Measurements from ENCODE around the gene SPRY4.
"Not testable (repeated sequence)": the region's sequence is repeated elsewhere in the genome, so short reads cannot be mapped to it uniquely, and the experiment has no call there.

Gene SPRY4

DNA sequence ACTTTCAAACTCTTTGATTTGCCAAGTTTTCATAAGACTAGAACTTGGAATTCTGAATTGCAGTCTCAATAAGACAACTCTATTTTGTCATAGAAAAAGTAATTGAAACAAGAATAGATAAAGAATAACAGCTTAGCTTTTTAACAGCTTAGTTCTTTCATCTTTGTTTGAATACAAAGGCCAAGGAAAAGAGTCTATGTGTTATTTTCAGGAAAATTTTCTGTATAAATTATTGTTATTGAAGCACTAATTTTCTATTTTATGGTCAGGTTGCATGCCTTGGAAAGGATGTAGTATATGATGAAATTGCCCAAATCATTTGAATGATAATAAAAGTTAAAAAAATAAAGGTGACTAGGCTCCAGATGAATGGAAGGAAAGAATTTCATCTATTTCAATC is 25.2 kb upstream of the SPRY4 start:
- DNase-seq (ENCODE audit: extremely low spot score) = no peak
- TF ChIP-seq FOXM1 (IDR thresholded peaks at IDR 0.05; ENCODE audit: borderline replicate concordance) (no peak), SP1 (IDR thresholded peaks at IDR 0.05) (no peak), CTBP1 (IDR thresholded peaks at IDR 0.05; ENCODE audit: borderline replicate concordance) (no peak), NFRKB (IDR thresholded peaks at IDR 0.05) (no peak), HDGF (IDR thresholded peaks at IDR 0.05; ENCODE audit: borderline replicate concordance) (no peak), L3MBTL2 (conservative IDR thresholded peaks at IDR 0.05) (no peak)
- CTCF ChIA-PET = interaction anchor here (0.6 kb wide), 1 partner anchor 39 kb away, joined by 4 read pairs; no protein-coding TSS in a partner anchor
- POLR2A ChIA-PET = no interaction called here

- POLR2A ChIA-PET = no interaction called here
- DNase-seq (ENCODE audit: extremely low spot score) = no peak
- CTCF ChIA-PET = no interaction called here
- TF ChIP-seq FOXK2 (IDR thresholded peaks at IDR 0.05) = no peak
- TF ChIP-seq ARNT (IDR thresholded peaks at IDR 0.05) = no peak
- TF ChIP-seq HDGF (IDR thresholded peaks at IDR 0.05; ENCODE audit: borderline replicate concordance) = no peak
- TF ChIP-seq NFRKB (IDR thresholded peaks at IDR 0.05) = no peak
- no peak for TF ChIP-seq LEF1 (IDR thresholded peaks at IDR 0.05; ENCODE audit: borderline replicate concordance)
- TF ChIP-seq BHLHE40 (IDR thresholded peaks at IDR 0.05; ENCODE audit: borderline replicate concordance) = no peak
- no peak for TF ChIP-seq L3MBTL2 (conservative IDR thresholded peaks at IDR 0.05)
- TF ChIP-seq CTBP1 (IDR thresholded peaks at IDR 0.05; ENCODE audit: borderline replicate concordance) = no peak
- no peak for TF ChIP-seq FOXM1 (IDR thresholded peaks at IDR 0.05; ENCODE audit: borderline replicate concordance)
- no peak for TF ChIP-seq ELF4 (IDR thresholded peaks at IDR 0.05)
These were observed 21.9 kb upstream of the SPRY4 start for GRCh38 chr5:142346706-142347105.

DNA sequence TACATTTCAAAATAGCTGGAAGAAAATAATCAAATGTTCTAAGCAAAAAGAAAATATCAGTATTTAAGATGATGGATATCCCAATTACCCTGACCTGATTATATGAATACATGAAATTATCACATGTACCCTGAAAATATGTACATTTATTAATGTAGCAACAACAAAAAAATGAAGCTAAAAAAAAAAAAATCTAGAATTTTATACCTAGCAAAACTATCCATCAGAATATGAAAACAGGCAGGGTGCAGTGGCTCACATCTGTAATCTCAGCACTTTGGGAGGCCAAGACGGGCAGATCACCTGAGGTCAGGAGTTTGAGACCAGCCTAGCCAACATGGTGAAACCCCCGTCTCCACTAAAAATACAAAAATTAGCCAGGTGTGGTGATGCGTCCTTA is 20.1 kb upstream of the SPRY4 start:
- TF ChIP-seq ZNF384 (IDR thresholded peaks at IDR 0.05) = peak; percentile 6; the same call in 1 of the 2 replicates
- DNase-seq (ENCODE audit: extremely low spot score); POLR2A ChIA-PET: not testable (repeated sequence)
- CTCF ChIA-PET = interaction anchor here (1.1 kb wide), 1 partner anchor 631 kb away, joined by 3 read pairs; no protein-coding TSS in a partner anchor

GRCh38 chr5:142343531-142343930 is 18.7 kb upstream of the SPRY4 start:
- no peak for DNase-seq (ENCODE audit: extremely low spot score)
- ChIA-PET POLR2A (no interaction called here), CTCF (no interaction called here)
- TF ChIP-seq HDGF (IDR thresholded peaks at IDR 0.05; ENCODE audit: borderline replicate concordance) (no peak), ARNT (IDR thresholded peaks at IDR 0.05) (no peak), SP1 (IDR thresholded peaks at IDR 0.05) (no peak), FOXM1 (IDR thresholded peaks at IDR 0.05; ENCODE audit: borderline replicate concordance) (no peak)

- no peak for DNase-seq (ENCODE audit: extremely low spot score)
- ChIA-PET POLR2A (no interaction called here), CTCF (interaction anchor here (0.6 kb wide), 1 partner anchor 214 kb away, joined by 3 read pairs; no protein-coding TSS in a partner anchor)
- no peak for TF ChIP-seq FOXA1 (IDR thresholded peaks at IDR 0.05)
- no peak for TF ChIP-seq L3MBTL2 (conservative IDR thresholded peaks at IDR 0.05)
- no peak for TF ChIP-seq ZNF384 (IDR thresholded peaks at IDR 0.05)
- no peak for TF ChIP-seq FOXK2 (IDR thresholded peaks at IDR 0.05)
- TF ChIP-seq NFRKB (IDR thresholded peaks at IDR 0.05) = no peak
These were observed 17.5 kb upstream of the SPRY4 start for GRCh38 chr5:142342128-142342981.

DNA sequence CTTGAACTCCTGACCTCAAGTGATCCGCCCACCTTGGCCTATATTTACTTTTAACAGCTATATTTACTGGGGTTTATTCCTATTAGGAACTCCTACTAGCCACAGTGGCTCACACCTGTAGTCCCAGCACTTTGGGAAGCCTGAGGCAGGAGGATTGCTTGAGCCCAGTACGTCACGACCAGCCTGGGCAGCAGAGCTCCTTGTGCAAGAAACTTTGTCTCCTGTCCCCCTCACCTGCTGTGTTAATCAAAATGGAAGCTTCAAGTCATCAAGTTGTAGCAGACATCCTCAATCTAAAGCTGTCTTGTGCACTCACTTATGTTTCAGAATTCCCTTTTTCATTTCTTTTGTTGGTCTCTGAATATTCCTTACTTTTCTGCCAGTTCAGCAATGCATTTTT is 15.0 kb upstream of the SPRY4 start:
- POLR2A ChIA-PET = no interaction called here
- TF ChIP-seq HDGF (IDR thresholded peaks at IDR 0.05; ENCODE audit: borderline replicate concordance) (no peak), BHLHE40 (IDR thresholded peaks at IDR 0.05; ENCODE audit: borderline replicate concordance) (no peak), TARDBP (IDR thresholded peaks at IDR 0.05) (no peak), SP1 (IDR thresholded peaks at IDR 0.05) (no peak), NFRKB (IDR thresholded peaks at IDR 0.05) (no peak), SUZ12 (IDR thresholded peaks at IDR 0.05) (no peak), FOXK2 (IDR thresholded peaks at IDR 0.05) (no peak), FOXA1 (IDR thresholded peaks at IDR 0.05) (no peak), ARNT (IDR thresholded peaks at IDR 0.05) (no peak), L3MBTL2 (conservative IDR thresholded peaks at IDR 0.05) (no peak), ZNF384 (IDR thresholded peaks at IDR 0.05) (no peak)
- DNase-seq (ENCODE audit: extremely low spot score) = no peak
- CTCF ChIA-PET = no interaction called here

DNA sequence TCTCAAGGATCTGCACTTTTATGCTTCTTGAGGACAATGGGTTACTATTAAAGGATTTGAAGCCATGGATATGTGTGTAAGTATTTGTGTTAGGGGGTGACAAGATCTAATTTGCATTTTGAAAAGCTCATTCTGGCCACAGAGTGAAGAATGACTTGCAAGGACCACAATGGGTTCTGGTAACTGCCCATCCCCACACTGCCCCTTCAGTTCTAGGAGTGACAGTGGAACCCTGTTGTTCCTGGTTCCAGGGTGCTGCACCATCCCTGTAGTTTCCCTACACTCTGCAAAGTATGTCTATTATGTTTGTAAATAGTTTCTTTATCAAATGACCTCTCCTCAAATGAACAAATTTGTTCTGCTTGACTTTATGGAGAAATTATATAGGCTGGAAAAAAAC is 9.7 kb upstream of the SPRY4 start:
- ChIA-PET POLR2A (no interaction called here), CTCF (no interaction called here)
- no peak for DNase-seq (ENCODE audit: extremely low spot score)
- TF ChIP-seq LEF1 (IDR thresholded peaks at IDR 0.05; ENCODE audit: borderline replicate concordance) (no peak), BHLHE40 (IDR thresholded peaks at IDR 0.05; ENCODE audit: borderline replicate concordance) (no peak), TARDBP (IDR thresholded peaks at IDR 0.05) (no peak), FOXK2 (IDR thresholded peaks at IDR 0.05) (no peak), SUZ12 (IDR thresholded peaks at IDR 0.05) (no peak), ZNF384 (IDR thresholded peaks at IDR 0.05) (no peak), ARNT (IDR thresholded peaks at IDR 0.05) (no peak), SP1 (IDR thresholded peaks at IDR 0.05) (no peak), HDGF (IDR thresholded peaks at IDR 0.05; ENCODE audit: borderline replicate concordance) (no peak), NFRKB (IDR thresholded peaks at IDR 0.05) (no peak), ELF4 (IDR thresholded peaks at IDR 0.05) (no peak), L3MBTL2 (conservative IDR thresholded peaks at IDR 0.05) (no peak)
- TF ChIP-seq, protein P1, sequence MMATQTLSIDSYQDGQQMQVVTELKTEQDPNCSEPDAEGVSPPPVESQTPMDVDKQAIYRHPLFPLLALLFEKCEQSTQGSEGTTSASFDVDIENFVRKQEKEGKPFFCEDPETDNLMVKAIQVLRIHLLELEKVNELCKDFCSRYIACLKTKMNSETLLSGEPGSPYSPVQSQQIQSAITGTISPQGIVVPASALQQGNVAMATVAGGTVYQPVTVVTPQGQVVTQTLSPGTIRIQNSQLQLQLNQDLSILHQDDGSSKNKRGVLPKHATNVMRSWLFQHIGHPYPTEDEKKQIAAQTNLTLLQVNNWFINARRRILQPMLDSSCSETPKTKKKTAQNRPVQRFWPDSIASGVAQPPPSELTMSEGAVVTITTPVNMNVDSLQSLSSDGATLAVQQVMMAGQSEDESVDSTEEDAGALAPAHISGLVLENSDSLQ (IDR thresholded peaks at IDR 0.05) = no peak

DNA sequence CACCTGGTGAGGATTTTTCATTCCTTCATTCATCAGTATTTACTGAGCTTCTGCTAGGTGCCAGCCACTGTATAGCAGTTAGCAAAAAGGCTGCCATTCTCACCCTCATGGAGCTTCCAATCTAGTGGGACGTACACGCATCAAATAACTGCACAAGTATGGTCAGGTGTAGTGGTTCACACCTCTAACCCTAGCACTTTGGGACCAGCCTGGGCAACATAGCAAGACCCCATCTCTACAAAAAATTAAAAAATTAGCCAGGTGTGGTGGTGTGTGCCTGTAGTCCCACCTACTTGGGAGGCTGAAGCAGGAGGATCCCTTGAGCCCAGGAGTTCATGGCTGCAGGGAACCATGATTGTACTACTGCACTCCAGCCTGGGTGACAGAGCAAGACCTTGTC is 8.9 kb upstream of the SPRY4 start:
- POLR2A ChIA-PET; DNase-seq (ENCODE audit: extremely low spot score): not testable (repeated sequence)
- CTCF ChIA-PET = interaction anchor here (0.6 kb wide), 1 partner anchor 52 kb away, joined by 3 read pairs; no protein-coding TSS in a partner anchor
